SK-N-SH treated with all-trans-retinoic acid at 6 μM for 48 hours (cell line): ENCODE measurements around the gene HERC6.

Source experiments
- CSDC2 ChIP-seq: fragments of 250-450 bp; sonication (Bioruptor Pico); IDR thresholded peaks from 2 replicates; pipeline ENCODE4 v1.5.0; 2020; ENCODE audit warnings: mild to moderate bottlenecking, moderate library complexity
- GLIS3 ChIP-seq: fragments of 250-450 bp; sonication (Bioruptor Pico); IDR thresholded peaks from 2 replicates; pipeline ENCODE4 v1.5.0; 2020; ENCODE audit warnings: mild to moderate bottlenecking, moderate library complexity
- ISL1 ChIP-seq: fragments of 250-450 bp; sonication (Bioruptor Pico); IDR thresholded peaks from 2 replicates; pipeline ENCODE4 v2.1.2; 2022; ENCODE audit warnings: mild to moderate bottlenecking, moderate library complexity
- RARB ChIP-seq: fragments of 250-450 bp; sonication (Bioruptor Pico); IDR thresholded peaks from 2 replicates; pipeline ENCODE4 v1.8.0; 2021; ENCODE audit warnings: mild to moderate bottlenecking, moderate library complexity
- SNAI2 ChIP-seq: fragments of 250-450 bp; sonication (Bioruptor Pico); IDR thresholded peaks from 2 replicates; pipeline ENCODE4 v1.5.0; 2020; ENCODE audit warnings: mild to moderate bottlenecking, moderate library complexity
- ZC3H10 ChIP-seq: fragments of 250-450 bp; sonication (Bioruptor Pico); IDR thresholded peaks from 2 replicates; pipeline ENCODE4 v1.5.1; 2021; ENCODE audit warnings: mild to moderate bottlenecking, moderate library complexity

DNA sequence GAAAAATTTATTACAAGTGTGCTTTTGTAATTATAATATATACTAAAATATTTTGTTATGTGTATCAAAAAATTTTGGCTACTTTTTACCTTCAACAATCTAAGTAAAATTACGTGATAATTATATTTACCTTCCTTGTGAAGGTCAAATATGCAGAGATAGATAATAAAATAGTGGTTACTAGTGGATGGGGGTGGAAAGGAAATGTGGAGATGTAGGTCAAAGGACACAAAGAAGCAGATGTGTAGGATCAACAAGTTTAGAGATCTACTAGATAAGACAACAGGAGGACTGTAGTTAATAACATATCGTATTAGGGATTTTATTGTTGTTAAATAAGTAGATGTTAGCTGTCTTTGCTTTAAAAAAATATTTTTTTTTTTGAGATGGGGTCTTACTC, 99.6 kb downstream of the HERC6 start:
- no peak for TF ChIP-seq GLIS3 (CRISPR knock-in tag)
- TF ChIP-seq ZC3H10 (CRISPR knock-in tag) = no peak
- no peak for TF ChIP-seq CSDC2 (CRISPR knock-in tag)
- no peak for TF ChIP-seq SNAI2 (CRISPR knock-in tag)
- no peak for TF ChIP-seq ISL1 (CRISPR knock-in tag)
- TF ChIP-seq RARB (CRISPR knock-in tag) = no peak
